A549 treated with ZK216348 at 1 μM for 4 hours (cell line): Measurements from ENCODE around the gene PRM2. TPM values are rescaled to one million over a fixed set of nuclear protein-coding genes. Genes with fewer than 3 reads are reported as not detected.

ENCODE experiments used
- total RNA-seq: library from RNA; stranded (reverse); fragments of 200-300 nt; extraction: Qiagen RNA extraction; gene quantifications from 5 replicates; pipeline ENCODE4 v1.2.3, GENCODE V29; 2022; ENCODE audit warnings: low read depth

Gene PRM2
- not detected in 5 replicates for total RNA-seq

GRCh38 chr16:11276143-11276895 is at the start of gene PRM2:
Gene PRM2, minus strand, starts transcription at chr16:11276480. Its CDS starts 110 bp downstream, at chr16:11276370.

GRCh38 chr16:11280616-11281522 is 4.6 kb upstream of the PRM2 start, which contains the start of gene PRM1:
Gene PRM1, minus strand, starts transcription at chr16:11281330. Its CDS starts 92 bp downstream, at chr16:11281238.

GRCh38 chr16:11272921-11273720 is 3.2 kb downstream of the PRM2 start, which contains the start of gene PRM3:
Gene PRM3, minus strand, starts transcription at chr16:11273629. Its CDS starts 34 bp downstream, at chr16:11273595.

GRCh38 chr16:11268921-11269375 is 7.3 kb downstream of the PRM2 start, which contains the start of gene TNP2:
Gene TNP2, minus strand, starts transcription at chr16:11269325. Its CDS starts 63 bp downstream, at chr16:11269262.

GRCh38 chr16:11255737-11256660 is 20.3 kb downstream of the PRM2 start, which contains the start of gene SOCS1:
Gene SOCS1, minus strand, starts transcription at chr16:11256204. Its CDS starts 726 bp downstream, at chr16:11255478.

Other genes with a start within 250 kb of the PRM2 start
- 1.9 to 5.9 TPM (median 4.4 TPM) in 5 replicates for gene SOCS1, start 20.3 kb downstream of the PRM2 start, total RNA-seq
- gene TNP2, start 7.2 kb downstream of the PRM2 start, total RNA-seq, result not detected in 5 replicates
- gene PRM3, start 2.9 kb downstream of the PRM2 start, total RNA-seq, result not detected in 5 replicates
- not detected in 5 replicates for gene PRM1, start 4.8 kb upstream of the PRM2 start, total RNA-seq
- 21.3 to 37.1 TPM (median 33.3 TPM) in 5 replicates for gene RMI2, start 69.0 kb upstream of the PRM2 start, total RNA-seq